Parathyroid adenoma (tissue), 2 donors: ENCODE measurements around the gene SH3GLB1.

Experiments
- H2AFZ ChIP-seq: fragments of 300-600 bp; sonication (generic); one replicate; pipeline ENCODE4 v1.7.0; 2017; ENCODE audit warnings: antibody characterized with exemption, mild to moderate bottlenecking
- H3K27ac ChIP-seq: fragments of 300-600 bp; sonication (generic); one replicate; pipeline ENCODE4 v1.7.0; 2017
- H3K27me3 ChIP-seq: fragments of 300-600 bp; sonication (generic); one replicate; pipeline ENCODE4 v1.7.0; 2017; ENCODE audit warnings: low read length; ENCODE audit not compliant: control insufficient read depth, insufficient read depth
- H3K36me3 ChIP-seq: fragments of 300-600 bp; sonication (generic); one replicate; pipeline ENCODE4 v1.7.0; 2017; ENCODE audit warnings: low read length; ENCODE audit not compliant: control insufficient read depth, insufficient read depth
- H3K4me1 ChIP-seq: fragments of 300-600 bp; sonication (generic); one replicate; pipeline ENCODE4 v1.7.0; 2017; ENCODE audit warnings: control low read depth
- H3K4me2 ChIP-seq: fragments of 300-600 bp; sonication (generic); one replicate; pipeline ENCODE4 v1.7.0; 2017; ENCODE audit warnings: low read length
- H3K4me3 ChIP-seq: fragments of 300-600 bp; sonication (generic); one replicate; pipeline ENCODE4 v1.7.0; 2017; ENCODE audit warnings: low read depth, low read length
- H3K79me2 ChIP-seq: fragments of 300-600 bp; sonication (generic); one replicate; pipeline ENCODE4 v1.7.0; 2017; ENCODE audit warnings: control low read depth
- H3K9ac ChIP-seq: fragments of 300-600 bp; sonication (generic); one replicate; pipeline ENCODE4 v1.7.0; 2017; ENCODE audit warnings: mild to moderate bottlenecking
- H3K9me3 ChIP-seq: fragments of 300-600 bp; sonication (generic); one replicate; pipeline ENCODE4 v1.7.0; 2017; ENCODE audit warnings: low read length; ENCODE audit not compliant: control insufficient read depth
- TF ChIP-seq, protein P1 (sequence below): fragments of 300-600 bp; sonication (generic); IDR thresholded peaks from one replicate; pipeline ENCODE4 v1.7.0; 2017; ENCODE audit warnings: antibody characterized with exemption, mild to moderate bottlenecking
- donor health status: primary hyperparathyroidism.

The SH3GLB1 gene

DNA sequence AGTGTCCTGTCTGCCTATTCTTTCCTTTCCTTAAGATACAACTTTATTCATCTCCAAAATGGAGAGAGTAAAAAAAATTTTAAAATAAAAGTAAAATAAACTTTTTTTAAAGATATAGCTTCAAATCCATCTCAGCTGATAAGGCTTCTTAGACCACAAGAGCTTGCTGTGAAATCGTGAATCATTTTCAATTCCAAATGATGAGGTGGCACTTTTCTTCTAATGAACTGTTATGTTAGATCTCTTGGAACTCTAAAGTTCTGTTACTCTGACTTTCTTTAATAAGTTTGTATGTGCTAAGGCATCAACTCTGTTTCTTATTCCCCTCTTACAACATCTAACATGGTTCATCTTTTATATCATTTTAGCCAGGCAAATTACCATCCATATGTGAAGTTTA lies 4.5 kb downstream of the SH3GLB1 start:
- Histone ChIP-seq H3K27ac (no peak overlapping the region), H3K4me1 (peaks cover 4% of the 10 kb centered on the region), H2AFZ (no peak overlapping the region), H3K27me3 (no peaks in the 10 kb centered on the region), H3K9me3 (no peaks in the 10 kb centered on the region), H3K4me2 (no peak overlapping the region), H3K4me3 (no peak overlapping the region), H3K36me3 (no peaks in the 10 kb centered on the region), H3K79me2 (peaks cover 19% of the 10 kb centered on the region), H3K9ac (no peak overlapping the region)
- TF ChIP-seq, protein P1, sequence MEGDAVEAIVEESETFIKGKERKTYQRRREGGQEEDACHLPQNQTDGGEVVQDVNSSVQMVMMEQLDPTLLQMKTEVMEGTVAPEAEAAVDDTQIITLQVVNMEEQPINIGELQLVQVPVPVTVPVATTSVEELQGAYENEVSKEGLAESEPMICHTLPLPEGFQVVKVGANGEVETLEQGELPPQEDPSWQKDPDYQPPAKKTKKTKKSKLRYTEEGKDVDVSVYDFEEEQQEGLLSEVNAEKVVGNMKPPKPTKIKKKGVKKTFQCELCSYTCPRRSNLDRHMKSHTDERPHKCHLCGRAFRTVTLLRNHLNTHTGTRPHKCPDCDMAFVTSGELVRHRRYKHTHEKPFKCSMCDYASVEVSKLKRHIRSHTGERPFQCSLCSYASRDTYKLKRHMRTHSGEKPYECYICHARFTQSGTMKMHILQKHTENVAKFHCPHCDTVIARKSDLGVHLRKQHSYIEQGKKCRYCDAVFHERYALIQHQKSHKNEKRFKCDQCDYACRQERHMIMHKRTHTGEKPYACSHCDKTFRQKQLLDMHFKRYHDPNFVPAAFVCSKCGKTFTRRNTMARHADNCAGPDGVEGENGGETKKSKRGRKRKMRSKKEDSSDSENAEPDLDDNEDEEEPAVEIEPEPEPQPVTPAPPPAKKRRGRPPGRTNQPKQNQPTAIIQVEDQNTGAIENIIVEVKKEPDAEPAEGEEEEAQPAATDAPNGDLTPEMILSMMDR, result no peak

DNA sequence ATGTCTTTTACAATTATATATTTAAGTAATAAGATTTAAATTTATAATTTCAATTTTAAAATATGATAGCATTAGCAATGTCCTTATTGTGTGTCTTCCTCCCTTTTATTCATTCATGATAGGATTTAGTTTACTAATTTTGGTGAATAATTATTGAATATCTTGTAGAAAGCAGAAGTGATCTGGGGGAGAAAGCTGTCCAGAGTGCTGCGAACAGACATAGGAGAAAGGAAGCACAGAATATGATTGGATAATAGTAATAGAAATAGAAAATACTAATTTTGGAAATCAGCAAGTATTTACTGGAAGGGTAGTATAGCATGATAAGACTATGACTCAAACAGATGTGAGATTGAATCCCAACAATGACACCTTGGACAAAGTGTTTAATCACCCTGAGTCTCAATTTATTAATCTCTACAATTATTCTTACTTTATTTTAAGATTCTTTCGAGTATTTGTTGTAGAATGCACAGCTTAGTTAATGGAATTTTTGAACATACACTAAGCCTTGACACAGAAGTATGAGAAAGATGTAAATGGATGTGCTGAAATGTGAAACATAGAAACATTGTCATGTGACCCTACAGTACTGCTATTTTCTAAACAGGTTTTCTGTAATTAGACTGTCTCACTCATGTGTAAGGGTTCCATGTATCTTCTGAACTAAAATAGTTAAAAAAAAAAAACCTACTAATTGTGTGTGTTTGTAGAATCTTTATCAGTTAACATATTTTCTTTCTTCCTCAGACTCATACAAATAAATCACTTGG lies 7.9 kb downstream of the SH3GLB1 start:
- Histone ChIP-seq H3K79me2 (peaks cover 16% of the 10 kb centered on the region), H3K36me3 (no peaks in the 10 kb centered on the region), H3K9me3 (no peaks in the 10 kb centered on the region), H3K27ac (no peak overlapping the region), H2AFZ (no peak overlapping the region), H3K4me3 (no peak overlapping the region), H3K27me3 (no peaks in the 10 kb centered on the region), H3K4me2 (no peak overlapping the region), H3K9ac (no peak overlapping the region), H3K4me1 (peaks cover under 1% of the 10 kb centered on the region)
- TF ChIP-seq, protein P1, result no peak

DNA sequence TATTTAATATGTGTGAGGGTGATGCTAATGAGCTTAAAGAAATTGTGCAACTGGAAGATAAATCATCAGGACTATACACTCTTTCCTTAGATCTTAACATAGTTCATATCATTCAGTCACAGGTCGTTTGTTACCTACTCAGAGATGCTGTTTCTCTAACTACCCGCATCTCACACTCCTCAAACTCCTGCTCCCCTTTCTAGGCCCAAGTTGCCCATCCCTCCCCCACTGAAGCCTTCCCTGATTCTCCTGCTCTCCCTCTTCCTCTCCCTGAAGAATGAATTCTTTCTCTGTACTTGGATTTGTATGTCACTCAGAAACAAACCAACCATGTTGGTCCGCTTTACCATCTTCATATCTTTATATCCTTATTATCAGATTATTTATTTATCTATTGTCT lies 9.1 kb downstream of the SH3GLB1 start:
- H3K4me1 ChIP-seq, result no peaks in the 10 kb centered on the region
- H3K9me3 ChIP-seq, result no peaks in the 10 kb centered on the region
- H3K79me2 ChIP-seq, result peaks cover 10% of the 10 kb centered on the region
- H3K4me2 ChIP-seq, result no peak overlapping the region
- TF ChIP-seq, protein P1, result no peak
- H3K27ac ChIP-seq, result no peak overlapping the region
- H2AFZ ChIP-seq, result no peak overlapping the region
- no peaks in the 10 kb centered on the region for H3K36me3 ChIP-seq
- H3K27me3 ChIP-seq, result no peaks in the 10 kb centered on the region
- H3K9ac ChIP-seq, result no peak overlapping the region
- H3K4me3 ChIP-seq, result no peak overlapping the region

DNA sequence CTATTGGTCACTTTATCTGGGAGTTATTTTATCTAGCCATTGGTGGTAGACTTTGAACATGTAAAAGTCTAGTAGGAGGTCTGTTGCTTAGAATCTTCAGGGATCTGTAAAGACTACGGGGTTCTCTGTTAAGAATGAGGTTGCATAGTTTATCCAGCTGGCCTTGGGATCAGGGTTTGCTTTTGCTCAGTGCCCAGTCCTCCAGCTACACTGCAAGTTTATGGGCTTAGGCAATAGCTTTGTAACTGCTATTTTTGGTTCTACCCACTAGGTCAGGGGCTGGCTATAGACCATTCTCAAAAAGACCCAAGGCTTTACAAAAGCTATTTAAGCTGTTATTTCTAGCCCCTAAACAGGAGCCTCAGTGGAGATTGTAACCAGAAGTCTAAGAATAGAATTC lies 9.8 kb downstream of the SH3GLB1 start:
- Histone ChIP-seq H3K27me3 (no peaks in the 10 kb centered on the region), H3K9me3 (no peaks in the 10 kb centered on the region), H3K4me3 (no peak overlapping the region), H3K9ac (no peak overlapping the region), H3K36me3 (no peaks in the 10 kb centered on the region), H3K4me2 (no peak overlapping the region), H3K4me1 (no peaks in the 10 kb centered on the region), H2AFZ (no peak overlapping the region), H3K27ac (no peak overlapping the region), H3K79me2 (peaks cover 10% of the 10 kb centered on the region)
- TF ChIP-seq, protein P1, result no peak
